Caco-2 (cell line): Measurements from ENCODE around the gene C20orf202. TPM values are rescaled to one million over a fixed set of nuclear protein-coding genes. Genes with fewer than 3 reads are reported as not detected.

Source experiments
- BruUV-seq: library from RNA; stranded (reverse); fragments of 400-500 nt; replicated peaks from 2 replicates; lab custom pipeline; 2021; lab: Mats Ljungman, UMichigan
- CTCF ChIA-PET: fragments of 300-600 bp; sonication (Branson Sonifier 250); formaldehyde crosslinking; loops from one replicate; lab custom pipeline; 2022; ENCODE audit warnings: antibody characterized with exemption; lab: Charles Lee
- POLR2A ChIA-PET: fragments of 300-600 bp; sonication (Branson Sonifier 250); formaldehyde crosslinking; loops from one replicate; lab custom pipeline; 2022; ENCODE audit warnings: antibody characterized with exemption; lab: Charles Lee
- DNase-seq, 2 experiments: peaks; one replicate each; pipeline versions ENCODE4 v3.0.0 to v3.0.0-alpha.2; 2020 to 2022
- H3K27me3 ChIP-seq: replicated peaks from 2 replicates; pipeline ENCODE4 v1.6.0; 2011; ENCODE audit warnings: low read length; ENCODE audit not compliant: control insufficient read depth, insufficient read depth
- H3K36me3 ChIP-seq: 2 replicates; pipeline ENCODE4 v1.5.1; 2011; ENCODE audit warnings: low read length; ENCODE audit not compliant: control insufficient read depth, insufficient read depth
- H3K4me1 ChIP-seq: fragments of 250-450 bp; sonication (Bioruptor Pico); 2 replicates; pipeline ENCODE4 v1.5.1; 2020; ENCODE audit warnings: mild to moderate bottlenecking
- H3K4me3 ChIP-seq: 2 replicates; pipeline ENCODE4 v1.5.1; 2011; ENCODE audit warnings: low read depth, mild to moderate bottlenecking, control low read depth, low read length
- H3K9me3 ChIP-seq: fragments of 250-450 bp; sonication (Bioruptor Pico); 2 replicates; pipeline ENCODE4 v1.5.1; 2020; ENCODE audit warnings: mild to moderate bottlenecking, moderate library complexity
- H3K27ac Mint-ChIP-seq: one replicate; pipeline ENCODE4 v1.8.0; 2022; ENCODE audit warnings: mixed read lengths; ENCODE audit not compliant: unreplicated experiment
- H3K27me3 Mint-ChIP-seq: one replicate; pipeline ENCODE4 v1.8.0; 2022; ENCODE audit warnings: mixed read lengths; ENCODE audit not compliant: insufficient read depth, unreplicated experiment
- H3K36me3 Mint-ChIP-seq: one replicate; pipeline ENCODE4 v1.8.0; 2022; ENCODE audit warnings: mild to moderate bottlenecking, mixed read lengths; ENCODE audit not compliant: insufficient read depth, unreplicated experiment
- H3K4me1 Mint-ChIP-seq: one replicate; pipeline ENCODE4 v1.8.0; 2022; ENCODE audit warnings: low read depth, mixed read lengths; ENCODE audit not compliant: unreplicated experiment
- H3K4me3 Mint-ChIP-seq: one replicate; pipeline ENCODE4 v1.8.0; 2022; ENCODE audit warnings: mild to moderate bottlenecking, moderate library complexity, mixed read lengths; ENCODE audit not compliant: unreplicated experiment
- H3K9me3 Mint-ChIP-seq: one replicate; pipeline ENCODE4 v1.8.0; 2022; ENCODE audit warnings: mixed read lengths; ENCODE audit not compliant: unreplicated experiment
- CTCF ChIP-seq, 2 experiments: fragments of 200-600 bp in 1 of 2; IDR thresholded peaks; 1 replicate in 1 of 2; 2 replicates in 1 of 2; pipeline versions ENCODE4 v1.5.1 to v1.8.0; 2011 to 2022; ENCODE audit warnings: antibody characterized with exemption in 1 of 2, control low read depth in 1 of 2, inconsistent platforms in 1 of 2, low read depth in 1 of 2, low read length in 1 of 2, mild to moderate bottlenecking in 1 of 2, moderate library complexity in 1 of 2; ENCODE audit not compliant: insufficient read depth in 1 of 2, severe bottlenecking in 1 of 2, unreplicated experiment in 1 of 2
- intact Hi-C: fragments of 100-400 bp; cut with micrococcal nuclease; formaldehyde crosslinking; loops from one replicate; pipeline ENCODE4 v1.10.0; 2022; ENCODE audit not compliant: unreplicated experiment
- total RNA-seq: library from RNA; stranded (reverse); gene quantifications from 2 replicates; pipeline ENCODE4 v1.2.3, GENCODE V29; 2022

C20orf202 gene
- total RNA-seq, 1 experiment from 2014 or later: not detected

- H3K9me3 Mint-ChIP-seq: no peaks in the 10 kb centered on the region
- Histone ChIP-seq H3K9me3 (no peaks in the 10 kb centered on the region), H3K27me3 (no peaks in the 10 kb centered on the region), H3K36me3 (no peaks in the 10 kb centered on the region), H3K4me1 (0 out of 2 replicates have a peak, but pooled peaks cover 3% of the 10 kb centered on the region), H3K4me3 (no peak overlapping the region)
- POLR2A ChIA-PET: no interaction called here
- no peak for DNase-seq
- H3K4me1 Mint-ChIP-seq: no peaks in the 10 kb centered on the region
- no peak overlapping the region for H3K27ac Mint-ChIP-seq
- TF ChIP-seq CTCF (IDR thresholded peaks at IDR 0.05; ENCODE audit: insufficient read depth in 1 of 2, low read depth in 1 of 2, low read length in 1 of 2, severe bottlenecking in 1 of 2, unreplicated experiment in 1 of 2): no peak
- peaks cover 11% of the 10 kb centered on the region for H3K27me3 Mint-ChIP-seq
- H3K4me3 Mint-ChIP-seq: no peak overlapping the region
- intact Hi-C loops: loop anchor here (10.0 kb wide), 1 partner anchor 256 kb away; no protein-coding TSS in a partner anchor
- CTCF ChIA-PET: no interaction called here
- H3K36me3 Mint-ChIP-seq: no peaks in the 10 kb centered on the region
- no TSS peak for BruUV-seq
These were observed 7.2 kb downstream of the C20orf202 start for GRCh38 chr20:1210501-1210900.

- Histone ChIP-seq H3K27me3 (no peaks in the 10 kb centered on the region), H3K9me3 (no peaks in the 10 kb centered on the region), H3K36me3 (no peaks in the 10 kb centered on the region), H3K4me1 (0 out of 2 replicates have a peak, but pooled peaks cover 3% of the 10 kb centered on the region), H3K4me3 (no peak overlapping the region)
- CTCF ChIA-PET: interaction anchor here (0.6 to 1.5 kb wide), 2 partner anchors 104 to 997 kb away, joined by 3 to 6 read pairs; no protein-coding TSS in a partner anchor
- Mint-ChIP-seq H3K27ac (no peak overlapping the region), H3K27me3 (peaks cover 11% of the 10 kb centered on the region), H3K36me3 (no peaks in the 10 kb centered on the region), H3K4me1 (no peaks in the 10 kb centered on the region), H3K9me3 (no peaks in the 10 kb centered on the region), H3K4me3 (no peak overlapping the region)
- TF ChIP-seq CTCF (IDR thresholded peaks at IDR 0.05; ENCODE audit: insufficient read depth in 1 of 2, low read depth in 1 of 2, low read length in 1 of 2, severe bottlenecking in 1 of 2, unreplicated experiment in 1 of 2): no peak
- DNase-seq: no peak
- POLR2A ChIA-PET: no interaction called here
- BruUV-seq: no TSS peak
- intact Hi-C loops: loop anchor here (2.0 to 10.0 kb wide), 2 partner anchors 103 to 257 kb away; no protein-coding TSS in a partner anchor
These were observed 8.8 kb downstream of the C20orf202 start for GRCh38 chr20:1212023-1212422.

- intact Hi-C loops: loop anchor here (1.0 to 10.0 kb wide), 3 partner anchors 36 to 258 kb away; no protein-coding TSS in a partner anchor
- no TSS peak for BruUV-seq
- Histone ChIP-seq H3K9me3 (no peaks in the 10 kb centered on the region), H3K4me3 (no peak overlapping the region), H3K4me1 (0 out of 2 replicates have a peak, but pooled peaks cover 3% of the 10 kb centered on the region), H3K36me3 (no peaks in the 10 kb centered on the region), H3K27me3 (no peaks in the 10 kb centered on the region)
- DNase-seq: peak; percentile 78 to 79
- Mint-ChIP-seq H3K27ac (no peak overlapping the region), H3K36me3 (no peaks in the 10 kb centered on the region), H3K4me1 (no peaks in the 10 kb centered on the region), H3K4me3 (no peak overlapping the region), H3K27me3 (peaks cover 7% of the 10 kb centered on the region), H3K9me3 (no peaks in the 10 kb centered on the region)
- ChIA-PET POLR2A (no interaction called here), CTCF (interaction anchor here (0.6 to 1.5 kb wide), 6 partner anchors 25 to 104 kb away, joined by 3 to 6 read pairs (median 4); no protein-coding TSS in a partner anchor)
- TF ChIP-seq CTCF (IDR thresholded peaks at IDR 0.05; ENCODE audit: insufficient read depth in 1 of 2, low read depth in 1 of 2, low read length in 1 of 2, severe bottlenecking in 1 of 2, unreplicated experiment in 1 of 2): peak; percentile 83 to 86
These were observed 9.5 kb downstream of the C20orf202 start for GRCh38 chr20:1212607-1213396.
